ENCODE measurements around the gene CCM2.

CCM2 gene

GRCh38 chr7:45026984-45027773, 27.2 kb downstream of the CCM2 start:
- H3K9me3 Mint-ChIP-seq = peaks cover 13% of the 10 kb centered on the region
- peaks cover 44% of the 10 kb centered on the region for H3K36me3 Mint-ChIP-seq (ENCODE audit: low read depth)
- no peak for TF ChIP-seq CTCF (IDR thresholded peaks at IDR 0.05; ENCODE audit: unreplicated experiment in 3 of 3)
- H3K27me3 Mint-ChIP-seq (ENCODE audit: low read depth) = no peaks in the 10 kb centered on the region
- H3K4me1 Mint-ChIP-seq = no peaks in the 10 kb centered on the region
- no peak overlapping the region for H3K4me3 Mint-ChIP-seq
- H3K27ac Mint-ChIP-seq = no peak overlapping the region

GRCh38 chr7:45027774-45028114, 27.7 kb downstream of the CCM2 start:
- Mint-ChIP-seq H3K27ac (no peak overlapping the region), H3K4me1 (no peaks in the 10 kb centered on the region)
- TF ChIP-seq CTCF (IDR thresholded peaks at IDR 0.05; ENCODE audit: unreplicated experiment in 3 of 3) = no peak

GRCh38 chr7:45028138-45028919, 28.3 kb downstream of the CCM2 start:
- no peak overlapping the region for H3K27ac Mint-ChIP-seq
- H3K36me3 Mint-ChIP-seq (ENCODE audit: low read depth) = peaks cover 39% of the 10 kb centered on the region
- TF ChIP-seq CTCF (IDR thresholded peaks at IDR 0.05; ENCODE audit: unreplicated experiment in 3 of 3) = no peak
- peaks cover 13% of the 10 kb centered on the region for H3K9me3 Mint-ChIP-seq
- H3K4me1 Mint-ChIP-seq = no peaks in the 10 kb centered on the region
- H3K4me3 Mint-ChIP-seq = no peak overlapping the region
- H3K27me3 Mint-ChIP-seq (ENCODE audit: low read depth) = no peaks in the 10 kb centered on the region

More at GRCh38 chr7:45027774-45028114, 27.7 kb downstream of the CCM2 start:
- H3K4me3 Mint-ChIP-seq = no peak overlapping the region
- no peaks in the 10 kb centered on the region for H3K27me3 Mint-ChIP-seq (ENCODE audit: low read depth)
- peaks cover 44% of the 10 kb centered on the region for H3K36me3 Mint-ChIP-seq (ENCODE audit: low read depth)
- H3K9me3 Mint-ChIP-seq = peaks cover 13% of the 10 kb centered on the region

- Mint-ChIP-seq H3K27ac (no peak overlapping the region), H3K9me3 (peaks cover 9% of the 10 kb centered on the region), H3K36me3 (ENCODE audit: low read depth) (peaks cover 35% of the 10 kb centered on the region), H3K27me3 (ENCODE audit: low read depth) (no peaks in the 10 kb centered on the region), H3K4me1 (no peaks in the 10 kb centered on the region), H3K4me3 (no peak overlapping the region)
- TF ChIP-seq CTCF (IDR thresholded peaks at IDR 0.05; ENCODE audit: unreplicated experiment in 3 of 3) = no peak
Observed at GRCh38 chr7:45028920-45029344, 28.9 kb downstream of the CCM2 start.

- no peaks in the 10 kb centered on the region for H3K4me1 Mint-ChIP-seq
- peaks cover 19% of the 10 kb centered on the region for H3K36me3 Mint-ChIP-seq (ENCODE audit: low read depth)
- H3K27me3 Mint-ChIP-seq (ENCODE audit: low read depth) = no peaks in the 10 kb centered on the region
- no peak overlapping the region for H3K27ac Mint-ChIP-seq
- no peaks in the 10 kb centered on the region for H3K9me3 Mint-ChIP-seq
- TF ChIP-seq CTCF (IDR thresholded peaks at IDR 0.05; ENCODE audit: unreplicated experiment in 3 of 3) = no peak
- H3K4me3 Mint-ChIP-seq = no peak overlapping the region
Observed at GRCh38 chr7:45031829-45032228, 31.8 kb downstream of the CCM2 start.

Data from nephron (organoid).